Measurements from ENCODE around the gene TMTC1.

DNA sequence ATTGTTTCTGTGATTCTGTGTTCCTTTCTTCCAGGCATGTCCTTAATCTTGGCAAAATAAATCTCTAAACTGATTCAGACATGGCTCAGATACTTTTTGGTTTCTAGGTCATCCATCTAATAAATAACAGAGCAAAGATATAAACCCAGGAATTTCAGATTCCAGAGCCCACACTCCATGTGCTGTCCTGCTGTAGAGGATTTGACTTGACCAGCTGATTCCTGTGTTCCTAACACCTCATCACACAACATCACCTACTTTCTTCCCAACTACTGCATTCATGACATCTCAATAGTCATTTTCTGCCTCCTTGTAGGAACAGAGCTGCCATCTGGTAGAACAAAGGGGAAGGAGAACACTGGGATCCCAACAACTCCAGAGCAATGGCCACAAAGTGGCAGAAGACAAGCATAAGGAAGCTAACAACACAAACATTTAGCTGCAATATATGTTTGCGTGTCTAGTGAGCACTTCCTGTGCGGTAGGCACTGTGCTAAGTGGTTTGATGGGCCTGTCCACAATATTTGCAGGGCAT is 194.4 kb downstream of the TMTC1 start:
- TF ChIP-seq GATA3 (IDR thresholded peaks at IDR 0.05; ENCODE audit: low read depth, low read length), result no peak
- TF ChIP-seq GATA2 (IDR thresholded peaks at IDR 0.05; ENCODE audit: low read depth, low read length), result no peak

All from SH-SY5Y (cell line).